D341Med (cell line): ENCODE results near the gene PDIA5.

Experiments used
- DNase-seq: peaks from one replicate; pipeline ENCODE4 v3.0.0; 2012; ENCODE audit warnings: low spot score

Gene PDIA5

DNA sequence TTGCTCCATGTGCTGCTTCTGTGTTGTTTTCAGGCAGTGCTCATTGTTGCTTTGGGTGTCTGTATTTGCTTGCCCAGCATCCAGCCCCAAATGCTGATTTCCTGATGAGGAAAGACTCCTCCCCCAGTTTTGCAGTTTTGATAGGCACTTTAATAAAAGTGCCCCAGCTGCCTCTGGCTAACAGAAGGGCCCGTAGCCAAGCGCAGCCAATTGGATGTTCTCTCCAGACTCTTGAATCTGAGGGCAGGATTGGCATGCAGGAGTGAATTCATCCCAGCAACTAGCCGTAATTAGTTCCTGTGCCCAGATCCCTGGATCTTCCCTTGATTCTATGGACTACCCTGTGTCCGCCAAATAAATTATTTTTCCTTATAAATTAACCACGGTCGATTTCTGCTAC, 24.4 kb upstream of the PDIA5 start:
- DNase-seq, result no peak

DNA sequence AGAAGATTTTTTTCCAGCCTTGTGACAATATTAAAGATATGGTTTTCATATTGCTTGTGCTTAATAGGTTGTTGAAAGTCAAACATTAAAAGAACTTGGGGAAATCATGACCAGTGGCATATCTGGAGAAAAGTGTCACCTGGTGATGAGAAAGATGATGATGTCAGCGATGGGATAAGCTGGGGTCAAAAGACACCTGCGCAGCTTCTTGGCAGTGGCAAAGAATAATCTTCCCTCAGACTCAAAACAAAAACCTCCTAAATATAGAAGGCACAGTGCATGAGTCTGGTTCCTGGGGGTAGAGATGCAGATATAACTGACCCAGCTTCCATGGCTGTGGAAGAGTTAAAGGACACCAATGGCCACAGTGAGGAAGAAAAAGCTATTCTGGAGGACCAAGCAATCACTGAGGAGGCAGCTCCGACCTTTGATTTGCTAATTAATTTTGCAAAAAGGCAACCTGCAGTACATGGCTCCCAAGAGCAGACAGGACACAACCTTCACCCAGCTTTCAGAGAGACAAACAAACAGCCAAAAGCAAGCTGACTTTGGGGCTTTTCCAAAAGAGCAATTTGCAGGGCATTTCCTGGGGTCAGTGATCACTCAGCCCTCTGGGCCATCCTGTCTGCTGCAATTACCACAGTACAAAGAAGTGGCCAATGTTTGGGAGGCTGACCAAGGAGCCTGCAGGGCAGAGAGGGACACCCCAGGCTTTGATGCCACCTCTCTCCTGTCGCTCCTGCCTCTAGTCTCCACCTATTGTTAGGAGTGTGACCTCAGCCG, 21.7 kb upstream of the PDIA5 start:
- no peak for DNase-seq

DNA sequence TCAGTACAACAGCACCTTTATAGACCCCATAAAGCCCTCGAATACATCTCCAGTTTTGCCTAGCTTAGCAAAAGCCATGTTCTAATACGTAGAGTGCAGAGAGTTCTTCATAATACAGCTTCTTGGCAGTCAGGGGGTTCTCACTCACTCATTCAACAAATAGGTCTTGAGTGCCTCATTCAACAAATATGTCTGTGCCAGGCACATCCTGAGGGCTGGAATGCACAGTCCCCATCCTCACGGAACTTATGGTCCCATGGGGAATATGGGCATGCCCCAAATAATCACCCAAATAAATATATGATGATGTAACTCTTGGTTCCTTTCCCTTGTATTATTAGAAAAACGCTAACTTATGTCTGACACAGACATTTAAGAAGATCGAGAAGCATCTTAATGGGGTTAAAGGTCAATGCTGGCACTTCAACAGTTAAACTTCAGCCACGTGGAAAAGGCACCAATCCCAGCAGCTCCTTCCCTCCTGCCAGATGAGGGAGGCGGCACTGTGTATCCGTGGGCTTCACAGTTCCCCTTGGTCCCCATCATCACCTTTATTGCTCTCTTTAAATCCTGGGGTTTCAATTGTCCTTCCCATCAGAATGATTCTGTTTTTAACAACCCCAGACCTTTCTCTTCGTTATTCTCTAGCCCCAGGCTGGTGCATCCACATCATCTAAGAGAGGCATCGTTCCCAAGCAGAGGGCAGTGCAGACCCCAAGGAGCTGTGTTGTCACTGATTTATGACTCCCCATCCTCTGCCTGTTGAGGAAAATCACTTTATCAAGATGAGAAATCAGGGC, 20.4 kb upstream of the PDIA5 start:
- no peak for DNase-seq

DNA sequence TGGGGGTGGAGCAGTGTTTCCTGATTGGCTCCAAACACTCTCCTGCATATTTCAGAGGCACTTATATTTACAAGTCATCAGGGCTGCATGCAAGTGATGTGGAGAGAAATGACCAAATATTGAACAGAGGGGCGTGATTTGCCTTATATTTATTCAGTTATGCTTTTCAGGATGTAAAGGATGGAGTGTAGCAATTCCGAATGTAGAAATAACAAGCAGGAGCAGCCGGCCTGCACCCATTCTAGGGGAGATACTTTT, 19.8 kb upstream of the PDIA5 start:
- DNase-seq, result no peak

DNA sequence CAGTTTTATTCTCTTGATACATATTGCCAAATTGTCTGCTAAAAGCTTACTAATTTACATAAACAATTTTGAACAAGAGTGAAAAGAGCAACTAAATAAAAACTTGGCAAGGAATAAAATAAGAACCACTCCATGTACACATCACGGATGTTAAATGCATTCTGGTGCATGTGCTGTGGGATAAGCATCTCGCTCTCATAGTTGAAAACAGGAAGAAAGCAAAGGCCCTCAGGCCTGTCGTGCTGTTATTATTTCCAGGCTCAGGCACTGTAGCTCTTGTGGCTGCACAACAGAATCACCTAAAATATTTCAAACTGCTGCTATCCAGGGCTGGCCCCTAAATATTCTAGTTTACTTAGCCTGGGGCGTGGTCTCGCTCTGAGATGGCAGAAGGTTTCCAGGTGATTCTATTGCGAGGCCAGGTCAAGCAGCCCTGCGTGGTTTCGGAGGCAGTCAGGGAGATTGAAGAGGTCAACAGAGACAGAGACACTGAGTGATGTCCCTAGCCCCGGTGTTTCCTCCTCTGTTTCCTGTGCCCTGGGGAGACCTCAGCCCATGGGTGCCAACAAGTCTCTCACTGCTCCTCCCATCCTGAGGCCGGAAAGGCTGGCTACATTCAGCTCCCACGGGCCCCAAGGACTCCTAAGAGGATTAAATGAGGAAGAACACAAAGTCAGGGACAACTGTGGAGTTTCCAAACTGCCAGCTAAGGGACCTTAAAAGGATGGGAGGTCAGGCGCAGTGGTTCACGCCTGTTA, 18.2 kb upstream of the PDIA5 start:
- DNase-seq, result peak; percentile 74

DNA sequence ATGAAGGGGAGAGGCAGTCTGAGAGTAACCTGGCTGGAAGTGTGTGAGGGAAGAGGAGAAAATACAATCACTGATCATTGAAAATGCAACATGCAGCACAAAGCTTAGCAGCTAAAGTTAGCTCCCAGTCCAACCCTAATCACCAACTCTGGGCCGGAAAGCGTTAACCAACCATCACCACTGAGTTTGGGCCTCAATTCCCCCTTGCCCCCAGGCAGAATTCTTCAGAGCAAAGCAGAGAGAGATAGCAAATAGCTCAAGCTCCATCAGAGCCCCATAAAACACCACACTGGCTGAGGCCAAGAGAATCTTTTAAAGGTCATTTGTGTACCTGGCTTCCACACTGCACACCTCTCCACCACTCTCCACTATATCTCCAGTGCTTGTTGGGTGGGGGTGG, 16.2 kb upstream of the PDIA5 start:
- DNase-seq, result no peak

DNA sequence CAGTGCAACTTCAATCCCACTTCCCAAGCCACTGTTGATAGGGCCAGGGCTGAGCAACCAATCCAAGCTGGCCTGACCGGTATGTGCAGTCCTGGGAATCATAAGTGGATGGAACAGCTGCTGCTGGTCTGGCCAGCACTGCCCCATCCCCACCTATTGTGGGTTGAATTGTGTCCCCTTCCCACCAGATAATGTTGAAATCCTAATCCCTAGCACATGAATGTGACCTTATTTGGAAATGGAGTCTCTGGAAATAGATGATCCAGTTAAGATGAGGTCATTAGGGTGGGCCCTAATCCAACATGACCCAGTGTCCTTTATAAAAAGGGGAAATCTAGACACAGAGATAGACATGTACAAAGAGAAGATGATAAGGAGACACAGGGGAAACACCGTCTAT, 13.7 kb upstream of the PDIA5 start:
- DNase-seq, result no peak

DNA sequence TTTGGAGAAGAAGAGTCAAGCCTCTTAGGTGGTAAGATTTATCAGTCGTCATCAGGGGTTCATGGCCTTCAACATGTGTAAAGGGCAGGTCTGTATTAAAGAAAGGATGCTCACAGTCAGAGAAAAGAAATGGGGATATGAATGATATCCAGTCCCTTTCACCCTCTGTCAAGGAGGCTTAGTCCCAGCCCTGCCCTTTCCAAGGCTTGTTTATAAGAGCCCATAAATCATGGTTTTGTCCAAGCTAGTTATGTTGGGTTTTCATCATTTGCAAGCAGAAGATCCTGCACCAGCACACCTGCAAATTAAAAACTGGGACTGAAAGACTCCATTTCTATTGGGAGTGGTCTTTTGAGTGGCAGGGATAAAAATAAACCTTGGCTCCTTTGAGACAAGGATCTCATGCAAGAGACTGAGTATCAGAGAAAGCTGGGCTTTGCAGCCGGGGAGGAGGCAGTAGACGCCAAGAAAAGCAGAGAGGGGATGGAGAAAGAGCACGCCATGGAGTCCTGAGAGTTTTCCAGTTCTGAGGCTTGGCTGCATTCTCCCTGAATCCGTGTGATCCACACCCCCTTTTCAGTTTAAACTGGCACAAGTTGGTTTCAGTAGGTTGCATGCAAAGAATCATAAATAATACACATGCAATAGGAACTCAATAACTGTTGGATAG, 12.6 kb upstream of the PDIA5 start:
- DNase-seq, result no peak

DNA sequence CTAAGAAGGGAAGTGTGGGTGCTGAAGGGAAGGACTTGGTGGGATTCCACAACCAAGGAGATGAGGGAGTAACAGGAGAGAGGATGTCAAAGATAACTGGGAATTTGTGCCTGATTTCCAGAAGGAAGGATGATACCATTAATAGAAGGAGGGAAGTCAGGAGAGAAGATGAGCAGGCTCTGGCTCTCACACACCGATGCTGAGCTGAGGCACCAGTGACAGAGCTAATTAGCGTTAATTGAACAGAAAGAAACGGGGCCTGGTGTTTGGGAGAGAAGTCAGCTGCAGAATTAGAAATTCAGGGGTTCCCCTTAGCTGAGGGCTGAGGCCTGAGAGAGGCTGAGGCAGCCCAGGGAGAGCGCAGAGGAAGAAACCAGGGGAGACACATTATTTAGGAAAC, 11.9 kb upstream of the PDIA5 start:
- no peak for DNase-seq

DNA sequence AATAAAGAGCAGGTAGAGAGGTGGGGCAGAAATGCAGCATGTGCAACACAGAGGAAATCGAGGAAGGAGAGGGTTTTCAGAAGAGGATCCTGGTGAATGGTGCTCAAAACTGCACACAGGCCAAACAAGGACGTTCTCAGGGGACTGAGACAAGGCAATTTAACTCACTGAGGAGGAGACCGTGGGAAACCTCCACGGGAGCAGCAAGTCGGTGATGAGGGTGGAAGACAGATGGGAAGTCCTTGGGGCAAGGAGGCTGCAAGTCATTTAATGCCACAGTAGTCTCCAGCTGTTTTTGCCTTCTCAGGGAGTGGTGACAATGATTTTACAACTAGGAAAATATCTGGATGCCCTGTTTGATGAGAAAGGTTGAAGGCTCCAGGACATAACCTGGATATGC, 11.5 kb upstream of the PDIA5 start:
- no peak for DNase-seq

DNA sequence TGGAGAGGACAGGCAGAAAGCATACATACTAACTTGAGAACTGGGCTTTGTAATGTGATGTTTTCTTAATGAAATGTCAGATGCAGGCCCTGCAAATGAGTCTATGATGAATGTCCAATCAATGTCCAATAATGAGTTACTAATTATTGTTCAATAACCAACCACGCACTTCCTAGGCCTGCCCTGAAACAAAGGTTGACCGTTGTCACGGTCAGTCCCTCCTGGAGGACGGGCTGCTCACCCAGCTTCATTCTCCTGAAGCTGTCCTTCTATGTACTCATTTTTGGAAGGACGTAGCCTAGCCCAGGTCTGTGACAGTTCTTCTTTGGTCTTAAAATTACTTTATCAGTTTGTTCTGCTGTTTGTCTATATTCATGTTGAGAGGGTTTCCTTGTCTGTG, 8.3 kb upstream of the PDIA5 start:
- no peak for DNase-seq

DNA sequence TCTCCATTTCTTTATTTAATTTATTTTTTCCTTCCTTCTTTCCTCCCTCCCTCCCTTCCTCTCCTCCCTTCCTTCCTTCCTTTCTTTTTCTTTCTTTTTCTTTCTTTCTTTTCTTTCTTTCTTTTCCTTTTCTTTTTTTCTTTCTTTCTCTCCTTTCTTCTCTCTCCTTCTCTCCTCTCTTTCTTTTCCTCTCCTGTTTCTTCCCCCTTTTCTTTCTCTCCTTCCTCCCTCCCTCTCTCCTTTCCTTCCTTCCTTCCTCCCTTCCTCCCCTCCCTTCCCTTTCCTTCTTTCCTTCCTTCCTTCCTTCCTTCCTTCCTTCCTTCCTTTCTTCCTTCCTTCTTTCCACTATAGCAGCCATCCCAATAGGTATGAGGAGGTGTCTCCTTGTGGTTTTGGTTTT, 6.8 kb upstream of the PDIA5 start:
- DNase-seq, result no peak

DNA sequence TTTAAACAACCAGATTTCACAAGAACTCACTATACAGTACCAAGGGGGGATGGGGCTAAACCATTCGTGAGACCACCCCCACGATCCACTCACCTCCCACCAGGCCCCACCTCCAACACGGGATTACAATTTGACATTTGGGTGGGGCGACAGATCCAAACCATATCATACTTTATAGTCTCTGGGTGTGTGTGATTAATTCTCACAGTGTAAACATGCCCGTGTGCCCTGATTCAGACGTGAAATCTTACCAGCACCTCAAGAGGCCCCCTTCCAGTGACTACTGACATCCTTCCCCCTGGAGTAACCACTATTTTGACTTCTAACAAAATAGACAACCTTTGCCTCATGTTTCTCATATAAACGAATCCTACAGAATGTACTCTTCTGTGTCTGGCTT, 5.0 kb upstream of the PDIA5 start:
- no peak for DNase-seq

DNA sequence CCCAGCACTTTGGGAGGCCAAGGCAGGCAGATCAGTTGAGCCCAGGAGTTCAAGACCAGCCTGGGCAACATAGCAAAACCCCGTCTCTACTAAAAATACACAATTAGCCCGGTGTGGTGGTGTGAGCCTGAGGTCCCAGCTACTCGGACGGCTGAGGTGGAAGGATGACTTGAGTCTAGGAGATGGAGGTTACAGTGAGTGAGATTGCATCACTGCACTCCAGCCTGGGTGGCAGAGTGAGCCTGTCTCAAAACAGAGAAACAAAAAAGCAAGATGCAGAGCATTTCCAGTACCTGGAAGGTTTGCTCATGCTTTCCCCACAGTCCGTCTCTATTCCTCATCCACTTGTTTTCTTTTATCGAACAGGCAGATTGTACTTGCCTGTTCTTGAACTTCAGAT, 3.8 kb upstream of the PDIA5 start:
- no peak for DNase-seq

DNA sequence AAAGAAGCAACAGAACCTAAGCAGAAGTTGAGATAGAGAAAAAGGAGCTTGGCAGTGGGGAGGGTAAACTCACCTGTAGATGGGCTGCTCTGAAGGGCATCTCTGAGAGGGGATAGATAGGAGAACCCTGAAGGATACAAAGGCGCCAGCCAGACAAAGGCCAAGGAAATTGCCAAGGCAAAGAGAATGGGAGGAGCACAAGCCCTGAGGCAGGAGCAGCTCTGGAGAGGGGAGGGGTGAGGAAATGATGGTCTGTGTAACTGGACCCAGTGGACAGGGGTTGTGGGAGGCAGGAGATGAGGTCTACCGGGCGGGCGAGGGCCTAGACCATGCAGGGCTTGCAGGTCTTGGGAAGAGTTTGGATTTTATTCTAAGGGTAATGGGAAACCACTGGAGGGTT, 2.3 kb upstream of the PDIA5 start:
- DNase-seq, result no peak

DNA sequence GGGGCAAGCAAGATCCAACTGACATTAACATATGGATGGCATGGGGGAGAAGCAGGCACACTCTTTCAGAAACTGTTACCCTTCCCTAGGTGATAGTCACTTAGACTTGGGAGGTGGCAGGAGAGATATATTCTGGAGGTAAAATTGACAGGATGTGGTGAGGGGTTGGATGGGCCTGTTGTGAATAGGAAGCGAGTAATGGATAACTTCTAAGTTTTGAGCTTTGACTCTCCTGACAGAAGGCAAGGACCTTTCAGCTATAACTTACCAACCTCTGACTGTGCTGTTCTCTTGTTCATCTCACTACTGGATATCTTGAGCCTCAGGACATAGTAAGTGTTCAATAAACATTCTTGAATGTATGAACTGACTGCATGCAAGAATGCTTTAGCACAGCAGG, 1.9 kb upstream of the PDIA5 start:
- DNase-seq, result no peak

DNA sequence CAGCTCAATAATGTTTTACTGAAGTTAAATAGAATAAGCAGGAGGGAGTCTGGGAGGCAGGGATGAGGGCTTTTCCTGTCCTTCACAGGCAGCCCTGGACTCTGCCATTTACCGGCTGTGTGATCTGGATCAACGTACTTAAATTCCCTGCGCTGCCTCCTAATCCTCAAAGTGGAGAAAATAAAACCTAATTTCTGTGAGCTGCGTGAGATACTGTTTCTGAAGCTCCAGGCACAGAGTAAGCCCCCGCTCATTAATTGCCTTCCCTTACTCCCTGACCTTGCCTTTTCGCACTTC, 278 bp upstream of the PDIA5 start:
- no peak for DNase-seq

DNA sequence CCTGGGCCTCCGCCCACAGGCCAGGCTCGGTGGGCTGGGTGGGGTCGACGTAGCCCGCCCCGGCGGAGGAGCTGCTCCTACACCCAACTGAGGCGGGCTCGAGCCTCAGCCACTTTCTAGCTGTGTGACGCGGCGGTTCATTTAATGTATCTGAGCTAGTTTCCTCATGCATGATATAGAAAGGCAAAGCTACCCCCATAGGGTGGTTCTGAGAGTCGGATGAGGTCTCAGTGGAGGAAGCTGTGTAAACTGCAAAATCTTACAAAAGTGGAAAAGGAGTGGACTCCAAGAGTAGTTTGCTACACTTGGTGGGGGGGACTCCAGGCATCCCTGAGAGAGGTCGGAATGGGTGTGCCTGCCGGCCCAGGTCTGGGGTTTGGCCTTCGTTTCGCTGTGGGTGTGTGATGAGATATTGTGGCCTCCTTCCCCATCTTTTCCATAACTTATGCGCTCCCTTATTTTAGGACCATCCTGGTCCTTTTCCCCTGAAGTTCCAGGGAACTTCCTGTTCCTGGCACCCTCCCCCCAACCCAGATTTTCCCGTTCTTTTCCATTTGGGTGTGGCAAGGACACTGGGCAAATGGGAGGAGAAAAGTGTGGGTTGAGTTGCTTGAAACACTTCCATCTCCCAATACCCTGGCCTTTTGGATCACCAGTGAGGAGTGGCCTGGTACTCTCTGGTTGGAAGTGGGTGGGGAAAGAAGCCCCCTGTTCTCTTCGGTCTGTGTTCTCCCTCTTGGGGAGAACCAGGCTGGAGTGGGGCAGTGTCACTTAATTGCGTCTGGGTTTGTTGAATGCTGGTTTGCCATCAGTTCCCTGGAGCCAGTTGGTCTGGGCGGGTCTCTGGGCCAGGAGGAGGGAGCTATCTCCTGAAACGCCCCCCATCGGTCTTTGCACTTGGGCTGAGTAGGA, 1.1 kb downstream of the PDIA5 start:
- peak; percentile 80 for DNase-seq

DNA sequence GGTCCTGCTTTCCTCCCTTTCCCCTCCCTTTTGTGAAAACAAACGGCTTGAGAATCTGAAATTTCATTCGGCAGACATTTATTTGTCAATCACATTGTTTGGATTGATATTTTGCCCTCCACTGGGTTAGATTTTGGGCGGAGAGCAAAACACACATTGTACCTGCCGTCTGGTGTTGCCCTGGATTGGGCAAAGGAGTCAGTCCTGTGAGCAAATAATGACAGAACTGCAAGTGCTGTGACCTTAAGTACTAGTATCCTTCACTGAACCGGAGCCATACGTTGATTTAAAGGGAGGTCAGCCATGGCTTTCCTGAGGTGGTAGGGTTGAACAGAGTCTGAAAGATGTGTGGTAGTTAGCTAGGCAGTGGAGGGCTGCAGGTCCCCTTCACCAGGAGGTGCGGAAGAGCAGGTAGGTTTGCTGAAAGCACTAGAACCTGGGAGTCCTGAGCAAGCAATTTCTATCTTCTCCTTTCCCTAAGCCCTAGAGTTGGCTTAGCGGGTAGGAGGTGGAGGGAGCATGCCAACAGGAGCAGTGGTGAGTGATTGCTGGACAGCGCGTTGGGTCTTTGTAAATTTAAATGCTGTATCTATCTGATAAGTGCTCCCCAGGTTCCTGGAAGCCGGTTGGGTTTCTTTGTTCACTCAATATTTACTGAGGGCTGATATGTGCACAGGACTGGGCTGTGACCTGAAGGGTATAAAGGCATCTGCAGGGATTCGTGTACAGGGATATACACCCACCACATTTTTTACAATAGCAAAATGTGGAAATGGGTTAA, 2.0 kb downstream of the PDIA5 start:
- DNase-seq, result no peak

DNA sequence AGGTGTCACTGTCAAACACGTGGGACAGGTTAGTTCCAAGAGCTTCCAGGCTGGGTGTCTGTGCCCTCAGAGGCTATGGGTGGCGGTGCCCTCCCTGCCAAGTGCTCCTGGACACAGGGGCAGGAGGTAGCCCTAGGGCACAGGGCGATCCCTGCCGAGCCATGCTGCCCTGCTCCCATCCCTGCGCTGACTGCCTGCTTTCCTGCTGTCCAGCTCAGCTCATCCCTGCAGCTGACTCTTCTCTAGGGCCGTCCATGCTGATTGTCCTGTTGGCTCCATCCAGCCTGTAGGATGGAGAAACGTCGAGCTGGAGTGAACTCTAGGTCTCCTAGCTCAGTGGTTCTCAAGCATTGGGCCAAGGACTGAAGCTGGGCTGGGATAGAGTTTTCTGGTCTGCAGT, 3.7 kb downstream of the PDIA5 start:
- DNase-seq, result no peak

DNA sequence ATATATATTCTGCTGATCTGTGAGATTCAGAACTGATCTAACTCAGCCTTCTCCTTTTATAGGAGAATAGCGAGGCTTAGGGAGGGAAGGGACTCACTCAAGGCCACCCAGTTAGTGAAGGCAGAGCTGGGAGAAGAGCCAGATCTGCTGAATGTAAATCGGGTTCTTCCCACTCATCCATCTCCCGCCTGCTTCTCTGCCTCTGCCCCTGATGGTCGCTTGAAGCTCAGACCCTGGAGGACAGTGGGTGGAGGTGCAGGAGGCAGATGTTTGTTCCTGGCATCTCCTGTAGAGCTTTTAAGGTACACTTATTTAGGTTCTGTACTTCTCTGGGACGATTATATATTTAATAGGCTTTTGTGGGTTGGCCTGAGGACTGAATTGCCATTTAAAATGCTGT, 4.3 kb downstream of the PDIA5 start:
- peak; percentile 69 for DNase-seq
